HG03095 (cell line): ENCODE data around the gene AADAC.
A peak's percentile ranks its signal among the peaks of the same experiment; 100 is the strongest.
"Not testable (repeated sequence)": the region's sequence is repeated elsewhere in the genome, so short reads cannot be mapped to it uniquely, and the experiment has no call there.

Experiments used
- ATAC-seq: cut with Tn5 transposase; IDR thresholded peaks from one replicate; pipeline ENCODE4 v1.9.1; 2021; ENCODE audit warnings: moderate library complexity; ENCODE audit not compliant: unreplicated experiment

AADAC gene

DNA sequence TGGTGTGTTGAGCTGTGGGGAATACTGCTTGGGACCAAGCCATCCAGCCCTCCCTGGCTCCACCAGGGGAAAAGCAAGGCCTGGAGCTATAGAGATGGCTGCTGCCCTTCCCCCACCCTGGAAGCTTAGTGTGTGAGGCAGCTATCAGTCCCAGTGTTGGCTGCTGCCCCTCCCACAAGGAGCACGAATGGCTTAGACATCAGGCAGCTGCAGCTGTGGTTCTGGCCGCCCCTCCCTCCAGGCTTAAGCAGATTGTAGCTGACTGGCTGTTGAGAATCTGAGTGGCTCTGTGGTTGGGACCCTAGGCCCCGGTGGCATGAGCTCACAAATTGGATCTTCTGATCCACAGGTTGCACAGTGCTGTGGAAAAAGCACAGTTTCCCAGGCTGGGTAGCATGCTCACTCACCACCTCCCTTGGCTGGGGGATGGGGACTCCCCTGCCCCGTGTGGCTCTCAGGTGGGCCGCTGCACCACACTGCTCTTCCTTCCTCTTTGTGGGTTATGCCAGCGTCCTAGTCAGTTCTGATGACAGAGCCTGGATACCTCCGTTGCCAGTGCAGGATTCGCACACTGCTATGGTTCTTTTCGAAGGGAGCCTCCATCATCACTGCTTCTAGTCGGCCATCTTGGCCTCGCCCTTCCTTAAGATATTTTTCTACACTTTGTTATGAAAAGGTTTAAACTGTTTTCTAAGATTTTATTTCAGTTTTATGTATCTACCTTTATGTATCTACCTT lies 38.3 kb downstream of the AADAC start:
- ATAC-seq = no peak

DNA sequence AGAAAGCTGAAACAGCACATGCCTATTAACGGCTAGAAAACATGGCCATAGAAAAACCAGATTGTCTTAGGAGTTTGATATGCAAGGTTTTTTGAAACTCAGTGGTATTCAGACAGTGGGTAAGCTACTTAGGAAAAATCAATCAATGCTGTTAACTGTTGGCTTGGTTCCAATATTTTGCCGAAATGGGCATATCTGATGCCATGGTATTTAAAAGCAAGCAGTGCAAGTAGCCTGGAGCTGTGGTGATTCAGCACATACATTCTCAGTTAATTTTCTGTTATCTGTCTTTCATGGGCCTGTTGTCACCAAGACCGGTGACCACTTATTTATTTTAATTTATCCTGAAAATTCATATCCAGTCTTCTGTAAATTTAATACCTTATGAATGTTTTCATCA lies 42.2 kb downstream of the AADAC start:
- no peak for ATAC-seq

DNA sequence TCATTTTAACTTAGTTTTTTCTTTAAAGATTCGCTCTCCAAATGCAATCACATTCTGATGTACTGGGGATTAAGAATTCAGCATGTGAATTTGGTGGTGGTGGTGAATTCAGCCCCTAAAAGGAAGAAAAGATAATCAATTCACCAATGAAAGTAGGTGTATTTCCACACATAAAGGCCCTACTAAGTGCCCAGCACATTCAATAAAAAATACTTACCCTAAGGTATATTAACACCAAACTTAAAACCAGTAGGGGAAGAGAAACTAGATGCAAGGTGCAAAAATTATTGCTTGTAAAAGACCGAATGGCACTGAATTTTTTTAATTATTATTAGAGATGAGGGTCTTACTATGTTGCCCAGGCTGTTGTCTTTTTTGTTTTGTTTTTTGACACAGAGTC lies 42.7 kb downstream of the AADAC start:
- ATAC-seq = no peak

DNA sequence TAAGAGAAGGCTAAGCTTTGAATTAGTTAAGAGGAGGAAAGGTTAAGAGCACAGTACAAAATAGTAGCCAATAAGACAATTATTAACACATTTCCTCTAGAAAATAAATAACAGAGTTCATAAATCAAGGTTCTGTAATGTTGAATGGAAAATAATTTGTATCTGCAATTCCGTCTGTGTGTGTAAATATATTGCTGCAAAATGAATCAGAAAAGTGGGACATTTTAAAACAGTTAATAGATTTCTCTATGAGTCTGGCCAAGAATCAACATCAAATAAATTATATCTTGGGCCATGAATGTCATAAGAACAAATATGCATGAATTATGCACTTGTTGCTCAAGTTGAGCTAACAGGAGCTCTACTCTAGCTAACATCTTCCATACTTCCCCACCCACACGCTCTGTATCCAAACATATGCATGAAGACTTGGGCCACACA lies 45.3 kb downstream of the AADAC start:
- no peak for ATAC-seq

DNA sequence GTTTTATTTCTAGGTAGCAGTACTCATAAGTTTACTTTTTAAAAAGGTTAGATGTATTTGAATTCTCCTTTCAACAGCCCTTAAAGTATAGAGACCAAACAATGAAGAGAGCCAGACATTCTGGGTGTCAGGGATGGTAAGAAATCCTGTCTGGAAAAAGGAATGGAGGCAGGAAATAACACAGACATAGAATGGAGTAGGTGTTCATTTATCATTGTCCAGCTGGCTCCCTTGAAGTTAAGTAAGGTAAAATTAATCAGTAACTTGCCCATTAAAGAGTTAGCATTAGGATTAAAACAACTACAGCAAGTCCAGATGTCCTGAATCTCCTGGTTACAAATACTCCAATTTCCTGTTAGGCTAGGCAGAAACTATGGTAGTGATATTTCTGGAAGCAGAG lies 46.0 kb downstream of the AADAC start:
- ATAC-seq = no peak

DNA sequence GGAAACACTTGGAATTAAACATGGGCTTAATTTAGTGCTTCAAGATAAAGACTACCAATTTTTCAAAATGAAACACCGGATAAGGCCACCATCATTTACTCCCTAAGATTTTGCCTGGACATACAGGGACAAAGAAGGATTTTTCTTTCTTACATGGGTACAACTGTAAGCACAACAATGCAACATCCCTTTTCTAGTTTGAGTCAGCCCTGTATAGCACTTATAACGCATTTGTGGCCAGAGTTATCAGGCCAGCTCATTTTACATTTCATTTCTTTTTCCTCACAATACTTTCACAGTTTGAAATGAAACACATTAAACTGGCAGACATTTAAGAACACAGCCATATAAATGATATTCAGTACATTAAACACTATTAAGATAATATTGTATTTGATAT lies 49.7 kb downstream of the AADAC start:
- no peak for ATAC-seq

DNA sequence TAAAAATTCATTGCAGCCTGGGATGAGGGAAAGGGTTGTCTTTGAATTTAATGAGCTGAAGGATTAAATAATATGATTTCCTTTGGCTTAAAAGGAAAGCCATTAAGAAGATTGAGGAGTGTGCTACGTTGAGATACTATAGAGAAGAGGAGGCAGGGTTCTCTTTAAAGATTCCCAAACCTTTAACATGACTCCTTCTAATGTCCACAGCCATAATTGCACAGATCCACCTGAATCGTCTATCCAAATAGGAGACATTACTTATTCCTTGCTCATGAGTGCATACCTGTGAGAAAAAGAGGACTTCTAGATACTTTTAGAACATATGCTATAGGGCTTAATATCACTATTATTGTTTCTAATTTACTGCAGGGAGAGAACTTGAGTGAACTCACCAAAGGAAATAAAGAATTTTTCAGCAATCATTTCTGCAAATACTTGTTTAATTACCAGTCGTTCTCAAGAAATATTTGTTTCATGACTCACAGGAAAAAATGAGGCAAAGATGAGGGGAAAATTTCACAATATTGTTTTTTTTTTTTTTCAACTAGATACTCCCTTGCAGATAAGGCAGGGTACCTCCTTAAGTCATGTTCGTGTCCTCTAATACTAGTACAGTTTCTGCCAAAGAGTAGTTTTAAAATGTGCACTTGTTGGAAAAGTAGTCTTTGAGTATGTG lies 50.6 kb downstream of the AADAC start:
- ATAC-seq = no peak

DNA sequence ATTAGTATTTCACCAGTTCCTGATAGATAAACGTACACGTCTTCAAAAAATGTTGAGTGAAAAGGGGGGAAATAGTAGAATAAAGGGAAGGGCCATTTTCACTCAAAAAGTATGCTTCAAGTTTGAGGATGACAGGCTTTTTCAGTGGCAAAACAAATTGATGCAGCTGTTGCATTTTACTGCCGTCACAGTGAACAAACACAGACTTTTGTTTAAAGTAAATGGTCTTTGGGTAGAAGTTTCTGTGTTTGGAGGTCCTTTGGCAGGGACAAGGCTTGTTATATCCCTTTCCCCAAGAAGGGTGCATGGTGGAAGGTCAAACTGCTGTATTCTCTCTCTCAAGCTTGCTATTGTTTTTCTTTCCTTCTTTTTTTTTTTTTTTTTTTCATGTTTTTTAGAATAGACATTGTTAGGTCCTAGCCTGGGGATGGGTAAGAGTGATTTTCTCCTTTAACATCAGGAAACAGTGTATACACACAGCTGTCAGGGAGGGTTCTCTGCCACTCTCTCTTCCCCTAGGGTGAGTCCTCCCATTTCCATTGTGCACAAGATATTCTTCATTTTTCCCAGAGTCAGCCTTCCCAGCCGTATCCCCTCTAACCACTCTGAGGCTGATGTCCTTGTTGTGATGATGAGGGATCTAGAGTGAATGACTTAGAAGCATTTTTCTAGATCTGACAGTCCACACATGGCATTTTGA lies 52.9 kb downstream of the AADAC start:
- ATAC-seq = no peak

DNA sequence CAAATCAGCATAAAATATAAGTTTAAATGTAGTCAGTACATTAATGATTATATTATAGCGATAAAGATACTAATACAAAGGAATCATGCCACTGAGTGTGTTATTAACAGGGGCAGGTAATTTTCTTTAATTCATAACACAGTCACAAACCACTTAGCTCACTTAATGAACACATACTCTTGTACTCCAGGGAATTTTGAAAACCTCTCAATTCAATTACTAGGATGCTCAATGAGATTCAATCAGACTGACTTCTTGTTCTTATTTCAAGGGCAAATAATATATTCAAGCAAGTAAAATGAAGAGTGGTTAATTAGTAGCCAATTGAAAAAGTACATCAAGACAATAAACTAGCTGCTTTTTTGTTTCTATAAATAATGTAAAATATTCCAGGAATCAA lies 53.8 kb downstream of the AADAC start:
- no peak for ATAC-seq

DNA sequence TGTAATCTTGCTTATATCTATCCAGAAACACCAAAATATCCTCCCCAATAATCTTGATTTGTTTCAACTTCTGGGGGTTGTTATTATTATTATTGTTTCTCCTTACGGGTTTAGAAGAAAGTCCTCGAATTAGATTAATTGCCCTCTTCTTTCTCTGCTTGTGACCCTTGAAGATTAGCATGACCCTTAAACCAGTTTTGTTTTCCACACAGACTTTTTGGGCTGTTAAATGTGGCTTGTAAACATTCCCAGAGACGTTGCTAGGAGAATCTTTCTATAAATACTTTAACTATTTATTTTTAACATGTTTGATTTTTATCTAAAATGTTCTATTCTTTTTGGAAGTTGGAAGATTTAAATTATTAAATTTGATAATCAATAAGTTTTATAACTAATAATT lies 55.3 kb downstream of the AADAC start:
- ATAC-seq = no peak

DNA sequence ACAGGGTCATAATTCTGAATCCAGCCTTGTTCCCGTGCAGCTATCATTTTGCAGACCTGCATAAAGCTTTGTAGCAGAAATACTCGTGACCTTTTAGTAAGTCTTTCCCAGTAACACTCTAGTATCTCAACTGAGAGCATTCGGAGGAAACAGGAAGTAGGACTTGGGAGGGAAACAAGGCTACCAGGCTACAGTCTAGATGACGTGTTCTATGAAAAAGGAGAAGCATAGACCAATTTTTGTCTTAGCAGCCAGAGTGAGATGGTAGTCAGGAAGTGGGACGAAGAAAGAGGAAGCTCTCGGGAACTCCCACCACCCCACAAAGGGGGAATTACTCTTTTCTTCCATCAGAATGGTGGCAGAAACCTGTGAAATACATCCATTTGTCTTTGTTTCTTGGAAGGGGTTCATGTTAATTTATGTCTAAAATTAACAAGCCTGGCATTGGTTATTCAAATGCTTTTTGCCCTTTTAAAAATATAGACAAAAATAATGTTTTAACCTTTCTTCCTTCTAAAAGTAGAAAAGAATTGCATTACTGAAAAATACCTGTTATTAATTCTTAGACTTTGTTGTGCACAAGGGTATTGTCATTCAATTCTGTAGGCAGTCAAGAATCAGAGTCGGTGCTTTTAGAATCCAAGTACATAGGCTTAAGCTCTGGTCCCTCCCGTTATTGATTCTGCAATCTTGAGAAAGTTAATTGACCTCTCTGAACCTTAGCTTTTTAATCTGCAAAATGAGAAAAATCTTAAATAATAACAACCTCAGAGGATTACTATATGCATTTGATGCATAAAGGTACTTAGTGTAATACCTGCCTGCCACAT lies 57.9 kb downstream of the AADAC start:
- peak; percentile 81 for ATAC-seq

DNA sequence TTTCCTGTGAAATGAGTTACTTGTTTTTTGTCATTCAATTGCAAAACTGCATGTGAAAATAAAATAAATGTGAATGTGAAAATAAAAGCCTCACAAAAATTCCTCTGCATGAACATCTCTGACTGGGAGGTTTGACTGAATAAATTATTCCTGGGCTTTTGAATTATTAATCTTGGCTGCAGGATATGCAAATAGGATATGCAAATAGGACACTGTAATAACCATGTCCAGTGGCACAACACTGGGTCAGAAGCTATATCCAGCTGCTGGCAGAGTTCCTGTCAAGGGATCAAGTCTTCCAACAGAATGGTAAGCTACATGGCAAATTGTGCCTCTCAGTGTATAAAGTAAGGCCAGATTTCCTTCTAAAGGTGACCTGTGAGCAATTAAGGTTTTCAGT lies 59.5 kb downstream of the AADAC start, which contains the start of gene SUCNR1:
TSS of gene SUCNR1 (plus strand) at position 246 of the 400 bp plus-strand sequence. CDS start 6,250 bp downstream, outside the sequence.
- ATAC-seq = no peak

DNA sequence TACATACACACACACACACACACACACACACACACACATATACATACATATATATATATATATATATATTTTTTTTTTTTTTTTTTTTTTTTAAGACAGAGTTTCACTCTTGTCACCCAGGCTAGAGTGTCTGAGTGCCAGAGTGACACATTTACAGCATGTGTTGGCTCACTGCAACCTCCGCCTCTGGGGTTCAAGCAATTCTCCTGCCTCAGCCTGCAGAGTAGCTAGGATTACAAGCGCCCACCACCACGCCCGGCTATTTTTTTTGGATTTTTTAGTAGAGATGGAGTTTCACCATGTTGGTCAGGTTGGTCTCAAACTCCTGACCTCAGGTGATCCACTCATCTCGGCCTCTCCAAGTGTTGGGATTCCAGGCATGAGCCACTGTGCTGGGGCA lies 60.2 kb downstream of the AADAC start:
- ATAC-seq = not testable (repeated sequence)

DNA sequence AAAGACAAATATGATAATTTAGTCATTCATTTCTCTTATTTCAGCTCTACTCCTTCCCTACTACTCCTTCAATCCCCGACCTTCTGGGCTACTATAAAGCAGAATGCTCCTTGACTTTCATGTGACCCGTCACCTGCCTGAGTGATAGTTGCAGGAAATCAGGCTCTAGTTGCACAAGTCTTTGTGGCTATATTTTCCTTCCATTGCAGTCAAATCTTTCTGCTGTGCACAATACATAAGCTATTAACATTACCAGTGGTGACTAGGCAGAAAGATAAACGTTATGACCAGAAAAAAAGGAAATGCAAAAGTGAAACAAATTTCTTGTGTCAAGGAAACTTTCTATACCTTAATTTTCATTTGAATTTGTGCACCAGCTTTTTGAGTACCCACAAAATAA lies 61.8 kb downstream of the AADAC start:
- peak; percentile 58 for ATAC-seq

DNA sequence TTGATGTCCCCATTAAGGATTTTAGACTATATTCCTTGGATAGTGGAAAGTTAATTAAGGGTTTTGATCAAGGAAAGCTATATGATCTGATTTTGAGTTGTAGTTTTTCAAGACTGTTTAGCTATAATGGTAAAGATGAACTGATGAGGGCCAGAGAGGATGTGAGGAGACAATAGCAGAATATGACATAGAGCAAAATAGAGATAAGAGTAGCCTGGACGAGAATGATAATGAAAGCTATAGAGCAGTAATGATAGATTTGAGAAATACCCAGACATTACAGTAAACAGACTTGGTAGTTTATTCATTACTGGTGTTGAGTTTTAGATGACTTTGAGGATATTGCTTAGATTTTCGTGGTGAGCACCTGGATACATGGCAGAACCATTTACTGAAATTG lies 63.4 kb downstream of the AADAC start:
- no peak for ATAC-seq
